ENCODE data around the gene UQCC2. TPM values are rescaled to one million over a fixed set of nuclear protein-coding genes. Genes with fewer than 3 reads are reported as not detected.

The UQCC2 gene
- total and polyA plus RNA-seq, 2 donors (not counting 1 experiment from before 2014, with no cell fraction given), result 13.2 to 16.6 TPM

DNA sequence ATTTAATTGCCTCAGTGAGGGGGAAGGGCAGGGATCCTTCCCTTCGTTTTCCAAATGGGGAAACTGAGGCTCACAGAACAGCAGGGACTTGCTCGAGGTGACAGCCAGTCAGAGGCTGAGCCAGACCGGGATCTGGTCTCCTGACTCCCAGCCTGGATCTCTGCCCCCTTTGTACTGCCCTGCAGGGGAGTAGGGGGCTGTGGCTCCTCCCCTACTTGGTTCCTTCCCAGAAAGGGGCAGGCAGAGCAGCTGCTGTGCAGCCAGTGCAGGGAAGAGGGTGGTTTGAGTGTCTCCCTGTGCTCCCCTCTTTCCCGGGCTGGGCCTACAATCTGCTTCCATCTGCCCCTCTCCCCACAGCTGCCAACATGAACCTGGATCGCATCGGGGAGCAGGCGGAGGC is 37.6 kb downstream of the UQCC2 start:
- no peak overlapping the region for H3K27ac ChIP-seq (ENCODE audit: low read length in 2 of 2)
- ChIA-PET CTCF (interaction anchor here (1.0 to 1.4 kb wide), 2 partner anchors 27 to 66 kb away, joined by 3 to 6 read pairs; no protein-coding TSS in a partner anchor), POLR2A (no interaction called here)
- peaks cover 20% of the 10 kb centered on the region for H3K4me1 Mint-ChIP-seq
- H3K4me3 ChIP-seq (ENCODE audit: control extremely low read depth in 1 of 5, extremely low read depth in 1 of 5, insufficient read depth in 1 of 5, low read depth in 2 of 5, low read length in 4 of 5), result no peak overlapping the region
- H3K4me1 ChIP-seq (ENCODE audit: control insufficient read depth in 2 of 2, insufficient read depth in 2 of 2, low read length in 2 of 2), result peaks cover 0 to 15% of the 10 kb centered on the region in 2 donors
- no peak overlapping the region for H3K4me2 ChIP-seq (replicated peaks; ENCODE audit: low read depth, low read length, poor library complexity, severe bottlenecking)
- no peak for ATAC-seq (ENCODE audit: low read depth)
- H3K79me2 ChIP-seq (ENCODE audit: control insufficient read depth, insufficient read depth, low read length), result peaks cover 3% of the 10 kb centered on the region
- no peak overlapping the region for H3K4me3 Mint-ChIP-seq
- H4K20me1 ChIP-seq (ENCODE audit: control insufficient read depth, insufficient read depth, low read length, poor library complexity, severe bottlenecking), result no peaks in the 10 kb centered on the region
- no peak overlapping the region for H3K27ac Mint-ChIP-seq
- WGBS (ENCODE audit: insufficient coverage), result 96% methylated on average over 3 of the region's 7 CpGs
- H3K9me3 ChIP-seq (ENCODE audit: control extremely low read depth in 1 of 3, control insufficient read depth in 2 of 3, insufficient read depth in 1 of 3, low read length in 2 of 3), result peaks cover 0 to 3% (median 0%) of the 10 kb centered on the region in 3 donors
- DNase-seq, result no peak
- no peaks in the 10 kb centered on the region for H3K27me3 ChIP-seq (replicated peaks in 1 of 4; ENCODE audit: control extremely low read depth in 1 of 4, control insufficient read depth in 3 of 4, insufficient read depth in 4 of 4, low read length in 3 of 4)
- intact Hi-C loops (cut with micrococcal nuclease), result no loop called here
- no peak overlapping the region for H3K9ac ChIP-seq (ENCODE audit: low read length)
- H3K9me3 Mint-ChIP-seq (ENCODE audit: insufficient read depth), result no peaks in the 10 kb centered on the region
- H3K36me3 ChIP-seq (replicated peaks in 1 of 2; ENCODE audit: control extremely low read depth in 1 of 2, control insufficient read depth in 1 of 2, extremely low read depth in 1 of 2, insufficient read depth in 2 of 2, low read length in 1 of 2), result peaks cover 0 to 83% of the 10 kb centered on the region in 2 experiments
- no peak overlapping the region for H2AFZ ChIP-seq (ENCODE audit: insufficient read depth, low read depth, low read length, poor library complexity, severe bottlenecking)
- no peak for TF ChIP-seq CTCF (IDR thresholded peaks at IDR 0.05)
- TF ChIP-seq EZH2 (IDR thresholded peaks at IDR 0.05; ENCODE audit: borderline replicate concordance, insufficient read depth, low read depth, low read length, poor library complexity, severe bottlenecking), result no peak
- no peaks in the 10 kb centered on the region for H3K27me3 Mint-ChIP-seq

DNA sequence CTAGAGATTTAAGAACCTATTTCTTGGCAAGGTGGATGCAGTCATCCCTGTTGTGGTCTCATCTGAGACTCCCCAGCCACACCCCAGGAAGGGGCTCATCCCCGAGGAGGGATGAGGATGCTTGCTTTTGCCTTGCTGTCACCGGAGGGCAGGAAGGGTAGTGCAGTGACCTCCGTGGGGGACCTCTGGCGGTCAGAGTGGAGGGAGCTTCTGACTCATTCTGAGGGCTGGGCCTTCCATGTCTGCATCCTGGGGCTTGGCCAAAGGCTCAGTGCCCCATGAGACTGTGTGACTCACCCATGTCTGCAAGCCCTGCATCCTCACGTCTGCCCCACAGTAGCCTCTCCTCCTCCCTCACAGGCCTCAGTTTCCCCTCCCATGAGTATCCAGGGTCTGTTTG is 38.7 kb downstream of the UQCC2 start:
- no peak for ATAC-seq (ENCODE audit: low read depth)
- H3K4me3 ChIP-seq (ENCODE audit: control extremely low read depth in 1 of 5, extremely low read depth in 1 of 5, insufficient read depth in 1 of 5, low read depth in 2 of 5, low read length in 4 of 5), result no peak overlapping the region
- peaks cover 0 to 83% of the 10 kb centered on the region in 2 experiments for H3K36me3 ChIP-seq (replicated peaks in 1 of 2; ENCODE audit: control extremely low read depth in 1 of 2, control insufficient read depth in 1 of 2, extremely low read depth in 1 of 2, insufficient read depth in 2 of 2, low read length in 1 of 2)
- H2AFZ ChIP-seq (ENCODE audit: insufficient read depth, low read depth, low read length, poor library complexity, severe bottlenecking), result no peak overlapping the region
- no peak for TF ChIP-seq EZH2 (IDR thresholded peaks at IDR 0.05; ENCODE audit: borderline replicate concordance, insufficient read depth, low read depth, low read length, poor library complexity, severe bottlenecking)
- no peak for TF ChIP-seq CTCF (IDR thresholded peaks at IDR 0.05)
- peaks cover 0 to 19% of the 10 kb centered on the region in 2 donors for H3K4me1 ChIP-seq (ENCODE audit: control insufficient read depth in 2 of 2, insufficient read depth in 2 of 2, low read length in 2 of 2)
- DNase-seq, result no peak
- intact Hi-C loops (cut with micrococcal nuclease), result no loop called here
- peaks cover 18% of the 10 kb centered on the region for H3K4me1 Mint-ChIP-seq
- WGBS (ENCODE audit: insufficient coverage), result 82% methylated on average over 4 of the region's 5 CpGs
- no peak overlapping the region for H3K4me2 ChIP-seq (replicated peaks; ENCODE audit: low read depth, low read length, poor library complexity, severe bottlenecking)
- POLR2A ChIA-PET, result no interaction called here
- H3K79me2 ChIP-seq (ENCODE audit: control insufficient read depth, insufficient read depth, low read length), result peaks cover 2% of the 10 kb centered on the region
- H3K4me3 Mint-ChIP-seq, result no peak overlapping the region
- CTCF ChIA-PET, result interaction anchor here (1.4 kb wide), 1 partner anchor 28 kb away, joined by 6 read pairs; no protein-coding TSS in a partner anchor
- H3K9ac ChIP-seq (ENCODE audit: low read length), result no peak overlapping the region
- H3K27me3 Mint-ChIP-seq, result no peaks in the 10 kb centered on the region
- no peaks in the 10 kb centered on the region for H4K20me1 ChIP-seq (ENCODE audit: control insufficient read depth, insufficient read depth, low read length, poor library complexity, severe bottlenecking)
- H3K27ac ChIP-seq (ENCODE audit: low read length in 2 of 2), result no peak overlapping the region
- H3K9me3 ChIP-seq (ENCODE audit: control extremely low read depth in 1 of 3, control insufficient read depth in 2 of 3, insufficient read depth in 1 of 3, low read length in 2 of 3), result peaks cover 0 to 3% (median 0%) of the 10 kb centered on the region in 3 donors
- H3K27me3 ChIP-seq (replicated peaks in 1 of 4; ENCODE audit: control extremely low read depth in 1 of 4, control insufficient read depth in 3 of 4, insufficient read depth in 4 of 4, low read length in 3 of 4), result no peaks in the 10 kb centered on the region
- no peak overlapping the region for H3K27ac Mint-ChIP-seq
- H3K9me3 Mint-ChIP-seq (ENCODE audit: insufficient read depth), result no peaks in the 10 kb centered on the region

All from B cell (primary cell).